Left renal pelvis (tissue), 4 donors: Measurements from ENCODE around the gene SLC25A25. TPM values are rescaled to one million over a fixed set of nuclear protein-coding genes. Genes with fewer than 3 reads are reported as not detected.

Experiments used
- DNase-seq, 4 donors: peaks; one replicate each; pipeline ENCODE4 v3.0.0-alpha.2; 2013; ENCODE audit warnings: low read depth in 4 of 4, low spot score in 3 of 4
- polyA plus RNA-seq, 4 donors: library from polyadenylated mRNA; unstranded; fragments of 120-200 nt; gene quantifications; one replicate each; pipeline ENCODE4 v1.2.1, GENCODE V29; 2013; ENCODE audit not compliant: insufficient read length in 4 of 4

The SLC25A25 gene
- polyA plus RNA-seq, 4 donors, result 12.5 to 17.2 (median 13.1) TPM

GRCh38 chr9:128051932-128052709 lies 15.9 kb upstream of the SLC25A25 start:
- DNase-seq, result no peak

GRCh38 chr9:128053560-128053959 lies 14.5 kb upstream of the SLC25A25 start:
- no peak for DNase-seq

- DNase-seq, result no peak
These were observed 13.9 kb upstream of the SLC25A25 start for GRCh38 chr9:128054087-128054486.

- DNase-seq, result no peak
These were observed 12.5 kb upstream of the SLC25A25 start for GRCh38 chr9:128055344-128056040.

- DNase-seq, result no peak
These were observed 11.9 kb upstream of the SLC25A25 start for GRCh38 chr9:128056086-128056485.

GRCh38 chr9:128056887-128057723 lies 10.9 kb upstream of the SLC25A25 start:
- no peak for DNase-seq

- DNase-seq, result no peak
These were observed 10.2 kb upstream of the SLC25A25 start for GRCh38 chr9:128057724-128058409.

GRCh38 chr9:128059365-128059983 lies 8.6 kb upstream of the SLC25A25 start:
- no peak for DNase-seq

GRCh38 chr9:128061275-128061960 lies 6.6 kb upstream of the SLC25A25 start:
- no peak for DNase-seq

- DNase-seq, result no peak
These were observed 5.8 kb upstream of the SLC25A25 start for GRCh38 chr9:128062279-128062678.

GRCh38 chr9:128062846-128063831 lies 4.9 kb upstream of the SLC25A25 start:
- DNase-seq, result no peak

GRCh38 chr9:128065907-128066712 lies 1.9 kb upstream of the SLC25A25 start:
- no peak for DNase-seq

- peak; percentile 97 to 99 (median 98) for DNase-seq
These were observed 1.1 kb upstream of the SLC25A25 start, which contains the start of gene NAIF1 for GRCh38 chr9:128066713-128067644. TSS of gene NAIF1 (minus strand) at chr9:128067320. CDS start at chr9:128067101, 219 bp downstream.

- DNase-seq, result no peak
These were observed 564 bp downstream of the SLC25A25 start for GRCh38 chr9:128068386-128069205.

GRCh38 chr9:128070874-128071273 lies 2.8 kb downstream of the SLC25A25 start:
- DNase-seq, result no peak
